GM23338 (cell line): ENCODE measurements around the gene EXOC2. TPM values are rescaled to one million over a fixed set of nuclear protein-coding genes. Genes with fewer than 3 reads are reported as not detected.

ENCODE experiments used
- ATAC-seq: fragments of 200-7000 bp; cut with Tn5 transposase; 3 replicates; pipeline ENCODE4 v1.9.1; 2020
- DNase-seq: peaks from one replicate; pipeline ENCODE4 v3.0.0-alpha.2; 2015; ENCODE audit warnings: low spot score
- H2AFZ ChIP-seq: fragments of 200-600 bp; sonication (generic); 2 replicates; pipeline ENCODE4 v1.8.0; 2016; ENCODE audit warnings: antibody characterized with exemption, mild to moderate bottlenecking, moderate library complexity
- H3F3A ChIP-seq: fragments of 200-600 bp; sonication (generic); replicated peaks from 2 replicates; pipeline ENCODE4 v1.8.0; 2017; ENCODE audit warnings: antibody characterized with exemption, mixed run types, low read depth
- H3K27ac ChIP-seq: fragments of 200-600 bp; sonication (generic); 2 replicates; pipeline ENCODE4 v1.6.1; 2016; ENCODE audit warnings: low read depth
- H3K27me3 ChIP-seq: fragments of 200-600 bp; sonication (generic); 2 replicates; pipeline ENCODE4 v1.8.0; 2016; ENCODE audit warnings: mild to moderate bottlenecking, mixed run types, moderate library complexity; ENCODE audit not compliant: insufficient read depth
- H3K36me3 ChIP-seq: fragments of 200-600 bp; sonication (generic); 2 replicates; pipeline ENCODE4 v1.8.0; 2016; ENCODE audit warnings: mild to moderate bottlenecking; ENCODE audit not compliant: insufficient read depth
- H3K4me1 ChIP-seq: fragments of 200-600 bp; sonication (generic); 2 replicates; pipeline ENCODE4 v1.8.0; 2016; ENCODE audit warnings: mild to moderate bottlenecking, moderate library complexity; ENCODE audit not compliant: insufficient read depth
- H3K4me2 ChIP-seq: fragments of 200-600 bp; sonication (generic); 2 replicates; pipeline ENCODE4 v1.7.1; 2017; ENCODE audit warnings: mixed run types
- H3K4me3 ChIP-seq: fragments of 200-600 bp; sonication (generic); 2 replicates; pipeline ENCODE4 v1.6.1; 2016; ENCODE audit warnings: mixed run types
- H3K79me2 ChIP-seq: fragments of 200-600 bp; sonication (generic); replicated peaks from 2 replicates; pipeline ENCODE4 v1.8.0; 2017; ENCODE audit warnings: mild to moderate bottlenecking; ENCODE audit not compliant: insufficient read depth
- H3K9me2 ChIP-seq: fragments of 200-600 bp; sonication (generic); 2 replicates; pipeline ENCODE4 v1.8.0; 2017; ENCODE audit not compliant: insufficient read depth
- H4K20me1 ChIP-seq: fragments of 200-600 bp; sonication (generic); replicated peaks from 2 replicates; pipeline ENCODE4 v1.8.0; 2017; ENCODE audit warnings: mild to moderate bottlenecking; ENCODE audit not compliant: insufficient read depth
- H3K27ac Mint-ChIP-seq: 2 replicates; pipeline ENCODE4 v1.8.0; 2020; ENCODE audit warnings: inconsistent platforms, mild to moderate bottlenecking, moderate library complexity, mixed read lengths
- H3K27me3 Mint-ChIP-seq: 3 replicates; pipeline ENCODE4 v1.8.0; 2022; ENCODE audit warnings: low read depth, mild to moderate bottlenecking, moderate library complexity, mixed read lengths, inconsistent platforms; ENCODE audit not compliant: insufficient read depth, poor library complexity
- H3K36me3 Mint-ChIP-seq: 3 replicates; pipeline ENCODE4 v1.8.0; 2021; ENCODE audit warnings: low read depth, mild to moderate bottlenecking, inconsistent platforms, moderate library complexity, mixed read lengths
- H3K4me1 Mint-ChIP-seq: 3 replicates; pipeline ENCODE4 v1.8.0; 2020; ENCODE audit warnings: mild to moderate bottlenecking, inconsistent platforms, mixed read lengths
- H3K4me3 Mint-ChIP-seq: 3 replicates; pipeline ENCODE4 v1.8.0; 2021; ENCODE audit warnings: moderate library complexity, mild to moderate bottlenecking, inconsistent platforms, mixed read lengths
- H3K9me3 Mint-ChIP-seq: 3 replicates; pipeline ENCODE4 v1.8.0; 2020; ENCODE audit warnings: moderate library complexity, mild to moderate bottlenecking, inconsistent platforms, mixed read lengths
- CREB1 ChIP-seq: fragments of 250-450 bp; sonication (Bioruptor Pico); IDR thresholded peaks from 2 replicates; pipeline ENCODE4 v1.5.0; 2020; ENCODE audit warnings: low read depth, mild to moderate bottlenecking, moderate library complexity
- CTCF ChIP-seq, 2 experiments: fragments of 200-600 bp in 1 of 2; sonication (generic) in 1 of 2; conservative IDR thresholded peaks; 2 replicates each; pipeline versions ENCODE4 v1.5.1 to v1.6.1; 2016 to 2017; ENCODE audit warnings: antibody characterized with exemption in 2 of 2, low read depth in 2 of 2, mild to moderate bottlenecking in 2 of 2, moderate library complexity in 1 of 2
- ETS1 ChIP-seq: IDR thresholded peaks from 2 replicates; pipeline ENCODE4 v1.6.1; 2016; ENCODE audit warnings: antibody characterized with exemption
- EZH2 ChIP-seq: fragments of 200-600 bp; sonication (generic); IDR thresholded peaks from one replicate; pipeline ENCODE4 v1.8.0; 2017; ENCODE audit warnings: antibody characterized with exemption, mild to moderate bottlenecking, low read depth; ENCODE audit not compliant: unreplicated experiment
- JUNB ChIP-seq: IDR thresholded peaks from one replicate; pipeline ENCODE4 v1.6.1; 2016; ENCODE audit warnings: antibody characterized with exemption; ENCODE audit not compliant: unreplicated experiment
- NANOG ChIP-seq: IDR thresholded peaks from 2 replicates; pipeline ENCODE4 v1.6.1; 2016; ENCODE audit warnings: antibody characterized with exemption, borderline replicate concordance
- POLR2AphosphoS5 ChIP-seq: IDR thresholded peaks from 2 replicates; pipeline ENCODE4 v1.6.1; 2016; ENCODE audit warnings: antibody characterized with exemption, low read depth
- REST ChIP-seq: IDR thresholded peaks from one replicate; pipeline ENCODE4 v1.6.1; 2018; ENCODE audit warnings: antibody characterized with exemption; ENCODE audit not compliant: unreplicated experiment
- STAT1 ChIP-seq: IDR thresholded peaks from one replicate; pipeline ENCODE4 v1.6.1; 2016; ENCODE audit warnings: antibody characterized with exemption; ENCODE audit not compliant: unreplicated experiment
- ZNF331 ChIP-seq: fragments of 250-450 bp; sonication (Bioruptor Pico); IDR thresholded peaks from 2 replicates; pipeline ENCODE4 v1.5.0; 2020; ENCODE audit warnings: low read depth, mild to moderate bottlenecking, moderate library complexity
- ZNF462 ChIP-seq: fragments of 250-450 bp; sonication (Bioruptor Pico); IDR thresholded peaks from 2 replicates; pipeline ENCODE4 v1.5.0; 2020; ENCODE audit warnings: mild to moderate bottlenecking, moderate library complexity
- polyA plus RNA-seq: library from polyadenylated mRNA; unstranded; fragments of >200 nt; fragmentation: Nextera tagmentation; extraction: Ambion mirVana; gene quantifications from 2 replicates; pipeline ENCODE4 v1.2.1, GENCODE V29; 2016
- total RNA-seq: library from RNA; depleted of rRNA; stranded (reverse); fragments of >200 nt; shearing (Covaris generic); gene quantifications from 2 replicates; pipeline ENCODE4 v1.2.3, GENCODE V29; 2014

Gene EXOC2
- total and polyA plus RNA-seq, 2 experiments from 2014 or later, result 28.7 to 93.6 TPM

GRCh38 chr6:628766-629165, 64.2 kb downstream of the EXOC2 start:
- Histone ChIP-seq H3K9me2 (no peaks in the 10 kb centered on the region), H3F3A (no peaks in the 10 kb centered on the region), H3K27ac (no peak overlapping the region), H3K36me3 (no peaks in the 10 kb centered on the region), H3K79me2 (peaks cover 18% of the 10 kb centered on the region), H3K4me3 (no peak overlapping the region), H3K4me1 (peaks cover 31% of the 10 kb centered on the region), H4K20me1 (no peaks in the 10 kb centered on the region), H3K4me2 (no peak overlapping the region), H2AFZ (no peak overlapping the region), H3K27me3 (no peaks in the 10 kb centered on the region)
- Mint-ChIP-seq H3K27me3 (peaks cover 6% of the 10 kb centered on the region), H3K4me1 (peaks cover 28% of the 10 kb centered on the region), H3K9me3 (no peaks in the 10 kb centered on the region), H3K27ac (no peak overlapping the region), H3K4me3 (no peak overlapping the region), H3K36me3 (peaks cover 3% of the 10 kb centered on the region; the same call in 2 of the 3 replicates)
- DNase-seq, result no peak
- no peak for TF ChIP-seq ETS1
- no peak for TF ChIP-seq REST
- no peak for TF ChIP-seq ZNF462 (CRISPR knock-in tag)
- TF ChIP-seq EZH2, result no peak
- no peak for TF ChIP-seq STAT1
- TF ChIP-seq CREB1 (CRISPR knock-in tag), result no peak
- TF ChIP-seq NANOG, result no peak
- TF ChIP-seq ZNF331 (CRISPR knock-in tag), result no peak
- TF ChIP-seq JUNB, result no peak
- TF ChIP-seq CTCF (conservative IDR thresholded peaks at IDR 0.05; ENCODE audit: low read depth in 2 of 2), result no peak
- TF ChIP-seq POLR2AphosphoS5, result no peak
- no peak for ATAC-seq
